ENCODE data around the gene HAAO.

HAAO gene

DNA sequence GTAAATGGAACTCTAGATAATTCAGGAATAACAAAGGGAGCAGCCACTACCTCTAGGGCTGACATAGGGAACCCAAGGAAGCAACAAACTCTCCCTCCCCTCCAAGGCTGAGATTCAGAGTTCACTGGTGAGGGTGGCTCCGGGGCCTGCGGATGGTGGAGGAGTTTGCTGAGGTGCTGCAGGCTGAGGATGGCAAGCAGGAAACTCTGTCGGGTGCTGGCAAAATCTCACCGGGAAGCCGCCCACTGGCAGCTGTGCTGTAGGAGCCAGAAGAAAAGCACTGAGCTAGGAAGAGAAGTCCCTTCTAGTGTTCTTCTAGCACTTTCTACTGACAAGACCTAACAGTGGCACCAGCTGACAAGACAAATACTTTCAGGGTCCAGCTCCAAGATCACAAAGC is 12.5 kb upstream of the HAAO start:
- no peak for FAIRE-seq
- no peak for DNase-seq (ENCODE audit: insufficient read length, low spot score)
- TF ChIP-seq PAX5 (IDR thresholded peaks at IDR 0.05; ENCODE audit: insufficient read depth, low read length, severe bottlenecking) (no peak), POLR2A (IDR thresholded peaks at IDR 0.05; ENCODE audit: low read depth, low read length) (no peak), POU2F2 (IDR thresholded peaks at IDR 0.05; ENCODE audit: low read depth, low read length) (no peak), SPI1 (IDR thresholded peaks at IDR 0.05; ENCODE audit: low read depth, low read length) (no peak)

DNA sequence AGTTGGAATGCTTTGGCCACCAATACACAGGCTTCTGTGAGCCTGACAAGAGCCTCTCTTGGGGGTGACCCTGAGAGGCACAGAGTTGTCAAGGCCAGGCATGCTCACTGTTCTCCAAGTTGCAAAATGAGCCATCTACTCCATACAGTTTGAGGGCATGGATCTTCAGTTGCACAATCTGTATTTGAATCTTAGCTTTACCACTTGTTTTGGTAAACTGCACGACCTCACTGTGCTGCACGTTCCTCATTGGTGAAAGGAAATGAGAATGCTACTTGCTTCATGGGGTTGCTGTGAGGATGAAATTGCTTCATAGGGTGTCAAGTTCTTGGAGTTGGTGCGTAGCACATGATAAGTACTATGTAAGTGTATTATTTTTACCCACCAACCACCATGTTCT is 12.0 kb upstream of the HAAO start:
- TF ChIP-seq POU2F2 (IDR thresholded peaks at IDR 0.05; ENCODE audit: low read depth, low read length) (no peak), POLR2A (IDR thresholded peaks at IDR 0.05; ENCODE audit: low read depth, low read length) (no peak), POLR2AphosphoS5 (IDR thresholded peaks at IDR 0.05; ENCODE audit: low read depth, low read length) (no peak), TAF1 (IDR thresholded peaks at IDR 0.05; ENCODE audit: low read depth, low read length) (no peak), SPI1 (IDR thresholded peaks at IDR 0.05; ENCODE audit: low read depth, low read length) (no peak), PAX5 (IDR thresholded peaks at IDR 0.05; ENCODE audit: insufficient read depth, low read length, severe bottlenecking) (no peak)
- FAIRE-seq (peak; percentile 65), DNase-seq (ENCODE audit: insufficient read length, low spot score) (no peak)

DNA sequence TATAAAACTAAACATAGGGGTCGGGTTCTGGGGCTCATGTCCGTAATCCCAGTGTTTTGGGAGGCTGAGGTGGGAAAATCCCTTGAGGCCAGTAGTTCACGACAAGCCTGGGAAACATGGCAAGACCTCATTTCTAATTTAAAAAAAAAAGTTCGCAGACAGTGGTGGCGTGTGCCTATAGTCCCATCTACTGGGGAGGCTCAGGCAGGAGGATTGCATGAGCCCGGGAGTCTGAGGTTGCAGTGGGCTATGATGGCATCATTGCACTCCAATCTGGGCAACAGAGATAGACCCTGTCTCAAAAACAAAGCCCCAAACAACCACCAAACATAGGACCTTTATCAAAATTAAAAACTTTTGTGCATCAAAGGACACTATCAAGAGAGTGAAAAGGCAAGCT is 9.8 kb upstream of the HAAO start:
- DNase-seq (ENCODE audit: insufficient read length, low spot score) (no peak), FAIRE-seq (no peak)
- TF ChIP-seq SPI1 (IDR thresholded peaks at IDR 0.05; ENCODE audit: low read depth, low read length) (no peak), POLR2AphosphoS5 (IDR thresholded peaks at IDR 0.05; ENCODE audit: low read depth, low read length) (no peak), POU2F2 (IDR thresholded peaks at IDR 0.05; ENCODE audit: low read depth, low read length) (no peak), PAX5 (IDR thresholded peaks at IDR 0.05; ENCODE audit: insufficient read depth, low read length, severe bottlenecking) (no peak), TAF1 (IDR thresholded peaks at IDR 0.05; ENCODE audit: low read depth, low read length) (no peak), POLR2A (IDR thresholded peaks at IDR 0.05; ENCODE audit: low read depth, low read length) (no peak)

DNA sequence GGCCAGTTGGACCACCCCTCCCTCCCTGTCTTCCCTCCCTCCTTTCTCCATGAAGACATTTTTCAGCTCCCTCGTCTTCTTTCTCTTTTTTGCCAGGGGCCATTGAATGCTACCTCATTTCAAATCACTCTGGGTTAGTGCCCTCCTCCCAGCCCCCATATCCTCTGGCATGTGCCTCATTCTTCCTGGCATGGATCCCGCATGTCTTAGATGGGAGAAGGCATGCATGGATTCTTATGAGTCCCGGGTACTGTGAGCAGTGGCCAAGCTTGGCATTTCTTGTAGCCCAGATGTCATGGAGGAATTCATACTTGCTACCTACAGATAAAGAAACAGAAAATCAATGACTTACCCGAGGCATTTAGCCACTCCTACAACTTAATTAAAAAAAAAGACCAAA is 9.0 kb upstream of the HAAO start:
- no peak for FAIRE-seq

DNA sequence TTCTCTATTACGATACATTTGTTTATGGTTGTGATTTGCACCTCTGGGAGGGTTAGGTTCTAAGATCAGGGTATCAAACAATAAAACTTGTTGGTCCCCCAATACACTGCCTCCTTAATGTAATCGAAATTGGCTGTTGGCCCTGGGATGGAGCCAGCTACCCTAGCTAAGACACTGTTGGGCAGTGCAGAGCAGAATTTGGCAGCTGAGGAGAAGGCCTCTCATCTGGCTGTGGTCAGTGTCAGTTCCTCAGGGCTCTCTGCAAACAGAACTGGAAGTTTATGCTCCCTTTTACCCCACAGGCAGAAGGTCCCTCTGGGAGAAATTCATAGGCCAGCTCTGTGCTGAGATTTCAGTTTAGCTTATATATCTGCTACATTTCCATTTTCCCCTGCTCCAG is 8.6 kb upstream of the HAAO start:
- DNase-seq (ENCODE audit: insufficient read length, low spot score) (no peak), FAIRE-seq (no peak)
- no peak for TF ChIP-seq SPI1 (IDR thresholded peaks at IDR 0.05; ENCODE audit: low read depth, low read length)

More for the DNA sequence above, 9.0 kb upstream of the HAAO start:
- TF ChIP-seq POLR2AphosphoS5 (IDR thresholded peaks at IDR 0.05; ENCODE audit: low read depth, low read length) (no peak), POU2F2 (IDR thresholded peaks at IDR 0.05; ENCODE audit: low read depth, low read length) (no peak), POLR2A (IDR thresholded peaks at IDR 0.05; ENCODE audit: low read depth, low read length) (no peak)
- DNase-seq (ENCODE audit: insufficient read length, low spot score) = no peak

DNA sequence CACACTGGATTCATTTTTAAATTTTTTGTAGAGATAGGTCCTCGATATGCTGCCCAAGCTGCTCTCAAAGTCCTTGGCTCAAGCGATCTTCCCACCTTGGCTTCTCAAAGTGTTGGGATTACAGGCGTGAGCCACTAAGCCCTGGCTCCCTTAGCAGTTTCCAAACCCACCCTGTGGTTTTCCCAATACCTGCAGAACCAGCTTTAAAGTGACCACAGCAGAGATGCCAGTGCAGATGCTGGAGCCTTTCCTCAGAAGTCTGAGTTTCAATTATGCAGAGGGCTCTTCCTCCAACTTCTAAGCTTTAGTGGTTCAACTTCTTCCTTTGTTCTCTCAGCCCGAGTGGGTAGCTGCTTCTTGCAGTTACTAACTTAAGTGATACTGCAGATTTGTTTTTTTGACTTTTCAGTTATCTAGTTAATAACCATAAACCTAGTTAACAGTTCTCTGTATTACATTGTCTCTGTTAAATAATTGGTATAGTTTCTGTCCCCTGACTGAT is 8.1 kb upstream of the HAAO start:
- FAIRE-seq = no peak
- TF ChIP-seq POLR2AphosphoS5 (IDR thresholded peaks at IDR 0.05; ENCODE audit: low read depth, low read length) = no peak
- TF ChIP-seq POLR2A (IDR thresholded peaks at IDR 0.05; ENCODE audit: low read depth, low read length) = no peak
- no peak for TF ChIP-seq TAF1 (IDR thresholded peaks at IDR 0.05; ENCODE audit: low read depth, low read length)
- no peak for TF ChIP-seq PAX5 (IDR thresholded peaks at IDR 0.05; ENCODE audit: insufficient read depth, low read length, severe bottlenecking)
- TF ChIP-seq SPI1 (IDR thresholded peaks at IDR 0.05; ENCODE audit: low read depth, low read length) = no peak
- no peak for TF ChIP-seq POU2F2 (IDR thresholded peaks at IDR 0.05; ENCODE audit: low read depth, low read length)
- no peak for DNase-seq (ENCODE audit: insufficient read length, low spot score)

DNA sequence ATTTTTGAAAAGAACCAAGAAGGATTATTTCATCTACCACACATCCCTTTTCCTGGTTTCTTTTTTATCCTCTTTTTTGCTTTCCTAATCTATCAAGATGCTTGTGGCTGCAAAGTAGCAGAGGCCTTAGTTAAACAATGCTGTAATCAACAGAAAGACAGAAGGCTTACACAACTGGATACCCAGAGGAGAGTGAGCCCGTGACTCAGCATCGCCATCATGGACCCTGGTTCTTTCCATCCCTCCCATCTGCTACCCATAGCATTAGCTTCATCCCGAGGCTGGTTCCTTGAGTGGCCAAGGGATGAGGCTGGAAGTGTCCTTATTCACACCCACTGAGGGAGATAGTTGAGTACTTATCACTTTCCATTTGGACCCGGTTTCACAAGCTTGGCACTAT is 7.5 kb upstream of the HAAO start:
- no peak for DNase-seq (ENCODE audit: insufficient read length, low spot score)
- FAIRE-seq = no peak
- no peak for TF ChIP-seq POU2F2 (IDR thresholded peaks at IDR 0.05; ENCODE audit: low read depth, low read length)
- TF ChIP-seq POLR2A (IDR thresholded peaks at IDR 0.05; ENCODE audit: low read depth, low read length) = no peak
- TF ChIP-seq TAF1 (IDR thresholded peaks at IDR 0.05; ENCODE audit: low read depth, low read length) = no peak
- no peak for TF ChIP-seq POLR2AphosphoS5 (IDR thresholded peaks at IDR 0.05; ENCODE audit: low read depth, low read length)
- TF ChIP-seq SPI1 (IDR thresholded peaks at IDR 0.05; ENCODE audit: low read depth, low read length) = no peak
- no peak for TF ChIP-seq PAX5 (IDR thresholded peaks at IDR 0.05; ENCODE audit: insufficient read depth, low read length, severe bottlenecking)

DNA sequence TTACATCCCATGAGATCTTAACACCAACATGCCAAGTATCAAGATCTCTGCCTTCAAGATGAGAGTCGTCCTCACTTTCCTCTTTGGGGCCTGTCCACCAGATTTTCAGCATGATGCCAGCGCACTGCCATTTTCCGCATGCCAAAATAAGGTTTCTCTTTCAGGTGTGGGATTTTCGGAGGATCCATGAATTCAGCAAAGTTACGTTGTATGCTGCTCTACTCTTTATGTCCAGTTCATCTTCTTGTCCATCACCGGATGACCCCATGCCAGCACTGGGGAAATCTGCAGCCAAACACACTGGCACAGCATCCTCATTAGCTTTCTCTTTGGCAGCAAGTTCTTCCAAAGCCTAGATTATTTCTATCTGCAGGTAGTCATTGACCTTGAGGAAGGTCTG is 4.9 kb upstream of the HAAO start:
- FAIRE-seq (no peak), DNase-seq (ENCODE audit: insufficient read length, low spot score) (no peak)
- TF ChIP-seq POU2F2 (IDR thresholded peaks at IDR 0.05; ENCODE audit: low read depth, low read length) (no peak), SPI1 (IDR thresholded peaks at IDR 0.05; ENCODE audit: low read depth, low read length) (no peak), TAF1 (IDR thresholded peaks at IDR 0.05; ENCODE audit: low read depth, low read length) (no peak), POLR2A (IDR thresholded peaks at IDR 0.05; ENCODE audit: low read depth, low read length) (no peak), PAX5 (IDR thresholded peaks at IDR 0.05; ENCODE audit: insufficient read depth, low read length, severe bottlenecking) (no peak), POLR2AphosphoS5 (IDR thresholded peaks at IDR 0.05; ENCODE audit: low read depth, low read length) (no peak)

DNA sequence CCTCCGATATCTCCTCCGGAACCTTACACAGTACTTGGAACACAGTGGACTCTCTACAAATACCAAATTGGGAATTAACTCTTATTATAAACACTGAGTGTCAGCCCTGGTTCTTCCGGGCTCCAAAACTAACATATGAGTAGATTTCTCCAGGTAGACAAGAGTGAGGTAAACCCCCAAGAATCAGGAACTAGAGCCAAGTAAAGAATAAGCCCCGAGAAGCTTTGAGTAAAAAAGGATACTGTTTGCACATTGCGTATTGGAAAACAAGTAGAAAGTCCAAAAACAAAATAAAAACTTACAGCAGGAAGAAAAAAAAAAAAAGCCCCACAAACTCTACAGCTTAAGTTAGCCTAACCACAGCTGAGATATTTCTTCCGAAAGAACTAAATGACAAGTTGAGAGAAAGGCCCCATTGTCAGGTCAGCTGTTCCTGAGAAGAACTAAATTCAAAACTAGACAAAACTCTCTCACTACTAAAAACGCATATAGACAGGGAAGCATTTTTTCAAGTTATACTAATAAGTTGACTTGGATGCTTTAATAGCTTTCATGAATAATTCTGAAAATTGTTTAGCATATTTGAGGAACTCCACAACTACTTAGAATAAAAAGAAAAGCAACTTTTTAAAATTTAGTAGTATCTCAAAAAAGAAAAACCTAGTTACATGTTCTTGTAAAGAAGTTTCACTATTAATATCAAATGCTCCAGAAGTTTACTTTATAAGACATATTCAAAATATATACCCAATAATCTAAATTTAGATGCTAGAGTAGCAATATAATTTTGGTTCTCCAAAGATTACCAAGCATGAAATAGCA is 4.3 kb upstream of the HAAO start:
- DNase-seq (ENCODE audit: insufficient read length, low spot score) (peak; percentile 31), FAIRE-seq (no peak)
- TF ChIP-seq POLR2A (IDR thresholded peaks at IDR 0.05; ENCODE audit: low read depth, low read length) (no peak), SPI1 (IDR thresholded peaks at IDR 0.05; ENCODE audit: low read depth, low read length) (no peak), POLR2AphosphoS5 (IDR thresholded peaks at IDR 0.05; ENCODE audit: low read depth, low read length) (no peak), TAF1 (IDR thresholded peaks at IDR 0.05; ENCODE audit: low read depth, low read length) (no peak), POU2F2 (IDR thresholded peaks at IDR 0.05; ENCODE audit: low read depth, low read length) (no peak), PAX5 (IDR thresholded peaks at IDR 0.05; ENCODE audit: insufficient read depth, low read length, severe bottlenecking) (no peak)

DNA sequence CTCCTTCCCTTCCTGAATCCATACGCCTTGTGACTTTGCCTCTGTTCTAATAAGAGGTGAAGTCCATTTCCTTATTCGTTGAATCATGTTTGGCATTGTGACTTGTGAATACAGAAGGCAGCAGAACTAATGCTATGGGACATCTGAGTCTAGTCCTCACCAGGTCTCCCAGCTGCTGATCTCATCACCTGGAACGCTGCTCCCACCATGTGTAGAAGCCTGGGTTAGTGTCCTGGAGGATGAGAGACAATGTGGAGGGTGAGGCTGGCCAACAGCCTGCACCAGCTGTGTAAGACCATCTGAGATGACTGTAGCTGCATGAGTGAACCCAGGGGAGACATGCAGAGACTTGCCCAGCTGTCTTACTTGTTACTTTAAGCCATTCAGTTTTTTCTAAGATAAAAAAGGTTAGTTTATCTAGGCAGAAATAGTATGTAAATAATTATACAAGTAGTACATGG is 3.5 kb upstream of the HAAO start:
- 0 out of 2 replicates have a peak, but pooled peaks have one; percentile 22 for TF ChIP-seq SPI1 (IDR thresholded peaks at IDR 0.05; ENCODE audit: low read depth, low read length)
- peak; percentile 61; the same call in 1 of the 2 replicates for TF ChIP-seq POLR2AphosphoS5 (IDR thresholded peaks at IDR 0.05; ENCODE audit: low read depth, low read length)
- 0 out of 2 replicates have a peak, but pooled peaks have one; percentile 70 for TF ChIP-seq POU2F2 (IDR thresholded peaks at IDR 0.05; ENCODE audit: low read depth, low read length)
- TF ChIP-seq PAX5 (IDR thresholded peaks at IDR 0.05; ENCODE audit: insufficient read depth, low read length, severe bottlenecking) = no peak
- peak; percentile 90 for TF ChIP-seq TAF1 (IDR thresholded peaks at IDR 0.05; ENCODE audit: low read depth, low read length)
- peak; percentile 79 for TF ChIP-seq POLR2A (IDR thresholded peaks at IDR 0.05; ENCODE audit: low read depth, low read length)
- FAIRE-seq (peak; percentile 82), DNase-seq (ENCODE audit: insufficient read length, low spot score) (no peak)

Data from GM12891 (cell line).